ENCODE measurements around the gene TAOK2. TPM values are rescaled to one million over a fixed set of nuclear protein-coding genes. Genes with fewer than 3 reads are reported as not detected.

Gene TAOK2
- total RNA-seq, 1 experiment from 2014 or later = 87.7 TPM

- no peak for DNase-seq (ENCODE audit: low read depth)
Measured at GRCh38 chr16:29987371-29988085, 13.9 kb downstream of the TAOK2 start.

GRCh38 chr16:29988346-29989075 lies 14.8 kb downstream of the TAOK2 start:
- no peak for DNase-seq (ENCODE audit: low read depth)

GRCh38 chr16:29989111-29989858 lies 15.6 kb downstream of the TAOK2 start:
- no peak for DNase-seq (ENCODE audit: low read depth)

GRCh38 chr16:29990034-29990433 lies 16.4 kb downstream of the TAOK2 start:
- no peak for DNase-seq (ENCODE audit: low read depth)

GRCh38 chr16:29990883-29991570 lies 17.4 kb downstream of the TAOK2 start:
- DNase-seq (ENCODE audit: low read depth) = no peak

- no peak for DNase-seq (ENCODE audit: low read depth)
Measured at GRCh38 chr16:29991571-29991904, 17.9 kb downstream of the TAOK2 start.

GRCh38 chr16:29992344-29992967 lies 18.8 kb downstream of the TAOK2 start:
- DNase-seq (ENCODE audit: low read depth) = no peak

- no peak for DNase-seq (ENCODE audit: low read depth)
Measured at GRCh38 chr16:29993191-29993902, 19.7 kb downstream of the TAOK2 start.

- DNase-seq (ENCODE audit: low read depth) = no peak
Measured at GRCh38 chr16:29993903-29994599, 20.4 kb downstream of the TAOK2 start.

- peak; percentile 61 for DNase-seq (ENCODE audit: low read depth)
Measured at GRCh38 chr16:29994600-29995323, 21.1 kb downstream of the TAOK2 start.

- DNase-seq (ENCODE audit: low read depth) = peak; percentile 79
Measured at GRCh38 chr16:29995324-29995910, 21.7 kb downstream of the TAOK2 start, which contains the start of gene HIRIP3. Gene HIRIP3, minus strand, starts transcription at chr16:29995617. Its CDS starts 12 bp downstream, at chr16:29995605.

GRCh38 chr16:29995911-29996765 lies 22.5 kb downstream of the TAOK2 start, which contains the start of gene INO80E:
Gene INO80E, plus strand, starts transcription at chr16:29996241. Its CDS starts 70 bp downstream, at chr16:29996311.
- peak; percentile 95 for DNase-seq (ENCODE audit: low read depth)

- no peak for DNase-seq (ENCODE audit: low read depth)
Measured at GRCh38 chr16:29996766-29997250, 23.1 kb downstream of the TAOK2 start.

GRCh38 chr16:29999605-30000004 lies 25.9 kb downstream of the TAOK2 start:
- DNase-seq (ENCODE audit: low read depth) = no peak

GRCh38 chr16:30000735-30001631 lies 27.3 kb downstream of the TAOK2 start:
- no peak for DNase-seq (ENCODE audit: low read depth)

- no peak for DNase-seq (ENCODE audit: low read depth)
Measured at GRCh38 chr16:30002614-30003346, 29.1 kb downstream of the TAOK2 start.

Data from LHCN-M2 (cell line).